Upper lobe of left lung (tissue), 6 donors: ENCODE measurements around the gene CES2. TPM values are rescaled to one million over a fixed set of nuclear protein-coding genes. Genes with fewer than 3 reads are reported as not detected.

ENCODE experiments used
- ATAC-seq, 2 donors: fragments of 200-7000 bp; cut with Tn5 transposase; one replicate each; pipeline ENCODE4 v1.9.1; 2022; ENCODE audit warnings: mild to moderate bottlenecking in 2 of 2, moderate library complexity in 2 of 2; ENCODE audit not compliant: low FRiP score in 2 of 2
- DNase-seq, 2 donors: peaks; one replicate each; pipeline ENCODE4 v3.0.0-alpha.2; 2019 to 2020
- H3K27ac ChIP-seq, 4 donors: fragments of 200-600 bp; sonication (generic); one replicate each; pipeline ENCODE4 v1.5.1; 2016 to 2019
- H3K27me3 ChIP-seq, 4 donors: fragments of 200-600 bp; sonication (generic); one replicate each; pipeline ENCODE4 v1.5.1; 2017 to 2019
- H3K36me3 ChIP-seq, 4 donors: fragments of 200-600 bp; sonication (generic); one replicate each; pipeline ENCODE4 v1.5.1; 2016 to 2019
- H3K4me1 ChIP-seq, 4 donors: fragments of 200-600 bp; sonication (generic); one replicate each; pipeline ENCODE4 v1.5.1; 2018 to 2019
- H3K4me3 ChIP-seq, 4 donors: fragments of 200-600 bp; sonication (generic); one replicate each; pipeline ENCODE4 v1.5.1; 2017 to 2019; ENCODE audit warnings: mild to moderate bottlenecking in 2 of 4, moderate library complexity in 1 of 4
- H3K9me3 ChIP-seq, 4 donors: fragments of 200-600 bp; sonication (generic); one replicate each; pipeline ENCODE4 v1.5.1; 2018 to 2019
- EP300 ChIP-seq, 4 donors: sonication (generic); formaldehyde crosslinking; IDR thresholded peaks; one replicate each; pipeline ENCODE4 v1.5.1; 2017; ENCODE audit warnings: antibody characterized with exemption in 4 of 4, control low read depth in 2 of 4
- POLR2A ChIP-seq, 4 donors: fragments of 450-650 bp; IDR thresholded peaks; one replicate each; pipeline ENCODE4 v1.5.1; 2016 to 2017; ENCODE audit warnings: antibody characterized with exemption in 4 of 4, mild to moderate bottlenecking in 2 of 4
- POLR2AphosphoS5 ChIP-seq, 2 donors: sonication (generic); formaldehyde crosslinking; IDR thresholded peaks; one replicate each; pipeline ENCODE4 v1.5.1; 2017; ENCODE audit warnings: antibody characterized with exemption in 2 of 2
- WGBS, 2 donors: methylation state at CpG; one replicate each; pipeline ENCODE4 v1.1.5; 2017 to 2018; 5-methylcytosine and 5-hydroxymethylcytosine counted together
- total RNA-seq, 6 donors: library from RNA; depleted of rRNA in 4 of 6; stranded (reverse); fragments of >200 nt in 4 of 6; gene quantifications; one replicate each; pipeline versions ENCODE4 v1.1.0 to v1.2.1, GENCODE V29; 2016 to 2021
- TF ChIP-seq, protein P1 (sequence below), 6 experiments: fragments of 450-650 bp in 4 of 6; fragments of 200-600 bp in 2 of 6; sonication (generic) in 2 of 6; IDR thresholded peaks; one replicate each; pipeline ENCODE4 v1.5.1; 2016 to 2019; ENCODE audit warnings: antibody characterized with exemption in 6 of 6
- donor health status: DM: no; HTN: no; CAD: no; lungs with moderate emphysema.
- donor health status: DM: no; HTN: yes; CAD: no; lungs with severe emphysema.

The CES2 gene
- total RNA-seq, 6 donors from 2014 or later: 32.2 to 76.1 (median 46.5) TPM

DNA sequence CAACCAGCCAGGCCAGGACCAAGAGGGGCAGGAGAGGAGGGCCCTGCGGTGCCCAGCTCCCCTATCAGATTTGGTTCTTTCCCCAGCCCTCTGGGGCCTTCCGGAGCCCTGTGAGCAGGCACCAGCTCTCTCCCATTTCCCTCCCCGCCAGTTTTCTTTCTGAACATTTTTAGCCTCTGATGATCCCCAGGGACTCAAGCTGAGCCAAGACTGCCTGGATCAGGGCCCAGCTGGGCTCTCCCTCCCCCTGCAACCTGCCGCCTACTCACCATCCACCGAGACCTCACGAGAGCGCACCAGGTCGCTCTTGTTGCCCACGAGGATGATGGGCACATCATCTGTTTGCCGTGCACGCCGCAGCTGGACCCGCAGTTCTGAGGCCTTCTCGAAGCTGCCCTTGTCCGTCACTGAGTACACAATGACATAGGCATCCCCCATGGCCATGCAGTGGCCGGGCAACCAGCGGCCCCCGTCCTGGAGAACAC is 12.0 kb upstream of the CES2 start:
- H3K9me3 ChIP-seq: no peaks in the 10 kb centered on the region
- peak in 1 of 2 donors; percentile 12 for TF ChIP-seq POLR2AphosphoS5 (IDR thresholded peaks at IDR 0.05)
- TF ChIP-seq, protein P1, sequence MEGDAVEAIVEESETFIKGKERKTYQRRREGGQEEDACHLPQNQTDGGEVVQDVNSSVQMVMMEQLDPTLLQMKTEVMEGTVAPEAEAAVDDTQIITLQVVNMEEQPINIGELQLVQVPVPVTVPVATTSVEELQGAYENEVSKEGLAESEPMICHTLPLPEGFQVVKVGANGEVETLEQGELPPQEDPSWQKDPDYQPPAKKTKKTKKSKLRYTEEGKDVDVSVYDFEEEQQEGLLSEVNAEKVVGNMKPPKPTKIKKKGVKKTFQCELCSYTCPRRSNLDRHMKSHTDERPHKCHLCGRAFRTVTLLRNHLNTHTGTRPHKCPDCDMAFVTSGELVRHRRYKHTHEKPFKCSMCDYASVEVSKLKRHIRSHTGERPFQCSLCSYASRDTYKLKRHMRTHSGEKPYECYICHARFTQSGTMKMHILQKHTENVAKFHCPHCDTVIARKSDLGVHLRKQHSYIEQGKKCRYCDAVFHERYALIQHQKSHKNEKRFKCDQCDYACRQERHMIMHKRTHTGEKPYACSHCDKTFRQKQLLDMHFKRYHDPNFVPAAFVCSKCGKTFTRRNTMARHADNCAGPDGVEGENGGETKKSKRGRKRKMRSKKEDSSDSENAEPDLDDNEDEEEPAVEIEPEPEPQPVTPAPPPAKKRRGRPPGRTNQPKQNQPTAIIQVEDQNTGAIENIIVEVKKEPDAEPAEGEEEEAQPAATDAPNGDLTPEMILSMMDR (IDR thresholded peaks at IDR 0.05): no peak
- ATAC-seq: no peak
- peaks cover 0 to 16% (median 10%) of the 10 kb centered on the region in 4 donors for H3K27me3 ChIP-seq
- peaks cover 36 to 52% (median 41%) of the 10 kb centered on the region in 4 donors for H3K4me1 ChIP-seq
- peak in 1 of 2 donors; percentile 73 for DNase-seq
- peak overlapping the region in 3 of 4 donors; percentile 60 to 84 (median 80) for H3K27ac ChIP-seq
- 66 to 68% methylated on average over 9 to 17 of the region's 18 CpGs for WGBS, 2 donors
- peaks cover 0 to 8% (median 4%) of the 10 kb centered on the region in 4 donors for H3K36me3 ChIP-seq
- H3K4me3 ChIP-seq: peak overlapping the region in 3 of 4 donors; percentile 47 to 68 (median 61)

DNA sequence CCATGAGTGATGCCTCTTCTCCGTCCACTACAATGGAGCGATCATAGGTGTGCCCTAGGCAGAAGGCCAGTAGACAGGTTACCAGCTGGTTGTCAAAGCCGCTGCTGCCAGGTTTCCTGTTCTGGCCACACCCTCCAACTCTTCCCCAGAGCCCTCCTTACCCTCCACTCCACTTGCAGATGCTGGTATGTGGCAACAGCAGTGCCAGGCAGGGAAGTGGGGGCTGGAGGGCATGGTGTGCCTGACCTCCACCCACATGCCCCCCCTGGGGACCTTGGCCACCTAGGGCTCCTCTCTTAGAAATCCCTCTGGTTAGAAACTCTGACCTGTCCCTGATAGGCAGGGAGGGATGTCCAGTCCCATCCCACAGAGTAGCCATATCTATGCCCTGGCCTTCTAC is 11.4 kb upstream of the CES2 start:
- ATAC-seq (no peak), DNase-seq (peak in 1 of 2 donors; percentile 75)
- Histone ChIP-seq H3K4me1 (peaks cover 40 to 55% (median 42%) of the 10 kb centered on the region in 4 donors), H3K27ac (peak overlapping the region; percentile 11 to 84 (median 70)), H3K9me3 (no peaks in the 10 kb centered on the region), H3K4me3 (peak overlapping the region in 3 of 4 donors; percentile 47 to 68 (median 61)), H3K36me3 (peaks cover 0 to 8% (median 4%) of the 10 kb centered on the region in 4 donors), H3K27me3 (peaks cover 0 to 16% (median 10%) of the 10 kb centered on the region in 4 donors)
- TF ChIP-seq, protein P1 (IDR thresholded peaks at IDR 0.05): no peak
- TF ChIP-seq EP300 (IDR thresholded peaks at IDR 0.05) (no peak), POLR2AphosphoS5 (IDR thresholded peaks at IDR 0.05) (no peak), POLR2A (IDR thresholded peaks at IDR 0.05) (no peak)
- 32 to 49% methylated on average over 2 to 3 of the region's 3 CpGs for WGBS, 2 donors

DNA sequence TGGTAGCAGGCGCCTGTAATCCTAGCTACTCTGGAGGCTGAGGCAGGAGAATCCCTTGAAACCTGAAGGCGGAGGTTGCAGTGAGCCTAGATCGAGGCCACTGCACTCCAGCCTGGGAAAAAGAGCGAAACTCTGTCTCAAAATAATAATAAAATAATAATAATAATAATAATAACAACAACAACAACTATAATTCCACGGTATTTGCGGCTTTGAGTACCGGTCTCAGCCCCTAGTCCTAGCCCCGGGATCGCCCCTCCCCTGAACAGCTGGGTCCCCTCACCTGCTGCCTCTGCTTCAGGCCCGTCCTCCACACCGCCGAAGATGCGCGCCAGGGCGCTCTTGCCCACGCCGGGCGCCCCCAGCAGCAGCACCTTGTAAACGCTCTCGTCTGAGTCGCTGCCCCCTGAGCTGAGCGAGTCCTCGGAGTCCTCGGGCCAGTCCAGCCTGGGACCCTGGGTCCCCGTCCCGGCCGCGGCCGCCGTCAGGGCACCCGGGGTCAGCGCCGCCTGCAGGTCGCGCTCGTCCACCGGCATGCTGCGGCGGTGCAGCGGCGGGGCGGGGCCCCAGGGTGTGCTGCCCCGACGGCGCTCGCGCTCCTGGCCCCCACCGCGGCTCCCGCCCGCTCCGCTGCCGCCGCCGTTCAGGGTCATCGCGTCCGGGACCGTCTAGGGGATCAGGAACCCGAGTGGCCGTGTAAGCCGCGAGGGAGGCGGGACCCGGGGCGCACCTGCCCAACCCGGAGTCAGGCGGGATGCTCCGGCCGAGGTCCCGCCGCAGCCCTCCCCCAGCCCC is 10.6 kb upstream of the CES2 start:
- DNase-seq (peak; percentile 60 to 93), ATAC-seq (peak in 1 of 2 donors; percentile 75)
- Histone ChIP-seq H3K4me1 (peaks cover 40 to 55% (median 42%) of the 10 kb centered on the region in 4 donors), H3K27me3 (peaks cover 0 to 16% (median 10%) of the 10 kb centered on the region in 4 donors), H3K9me3 (no peaks in the 10 kb centered on the region), H3K36me3 (peaks cover 0 to 8% (median 4%) of the 10 kb centered on the region in 4 donors), H3K4me3 (peak overlapping the region; percentile 4 to 68 (median 54)), H3K27ac (peak overlapping the region; percentile 71 to 84 (median 78))
- 24 to 32% methylated on average over 15 to 19 of the region's 72 CpGs for WGBS, 2 donors
- TF ChIP-seq, protein P1 (IDR thresholded peaks at IDR 0.05): peak; percentile 45 to 82 (median 67)
- no peak for TF ChIP-seq EP300 (IDR thresholded peaks at IDR 0.05)

DNA sequence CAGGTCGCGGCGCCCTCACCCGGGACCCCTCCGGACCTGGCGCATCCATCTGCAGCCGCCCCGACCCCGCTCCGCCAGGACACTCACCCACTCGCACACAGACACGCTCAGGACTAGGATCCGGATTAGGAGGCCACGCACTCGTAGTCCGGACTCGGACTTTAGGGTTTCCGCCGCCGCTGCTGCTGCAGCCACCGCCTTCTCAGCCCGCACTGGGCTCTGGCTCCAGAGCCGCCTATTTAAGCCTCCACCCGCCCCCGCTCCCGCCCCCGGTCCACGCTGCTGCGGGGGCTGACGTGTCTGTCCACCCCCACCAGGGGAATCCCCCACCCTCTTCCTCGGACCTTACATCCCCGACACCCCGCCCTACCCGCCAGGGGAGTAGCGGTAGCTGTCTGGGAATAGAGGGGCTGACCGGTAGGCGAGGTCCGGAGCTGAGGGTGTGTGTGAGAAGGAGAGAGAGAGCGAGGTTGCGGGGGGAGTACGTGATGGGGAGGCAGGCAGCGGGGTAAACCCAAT is 9.9 kb upstream of the CES2 start, which contains the start of gene RRAD:
RRAD (minus strand) TSS at position 214 of the 519 bp plus-strand sequence. CDS start 356 bp downstream, outside the sequence.
- TF ChIP-seq POLR2AphosphoS5 (IDR thresholded peaks at IDR 0.05) (peak in 1 of 2 donors; percentile 62), POLR2A (IDR thresholded peaks at IDR 0.05) (peak in 2 of 4 donors; percentile 49 to 54), EP300 (IDR thresholded peaks at IDR 0.05) (no peak)
- TF ChIP-seq, protein P1 (IDR thresholded peaks at IDR 0.05): no peak
- H3K27me3 ChIP-seq: peaks cover 0 to 16% (median 10%) of the 10 kb centered on the region in 4 donors

More for the DNA sequence above, 9.9 kb upstream of the CES2 start, which contains the start of gene RRAD:
- Histone ChIP-seq H3K4me3 (peak within 1 kb of the TSS; percentile 4 to 68 (median 54)), H3K9me3 (no peaks in the 10 kb centered on the region), H3K27ac (peak within 1 kb of the TSS; percentile 71 to 84 (median 78)), H3K4me1 (peaks cover 40 to 55% (median 42%) of the 10 kb centered on the region in 4 donors), H3K36me3 (peaks cover 0 to 8% (median 4%) of the 10 kb centered on the region in 4 donors)
- ATAC-seq (peak; percentile 1 to 67), DNase-seq (peak; percentile 58 to 90)
- WGBS, 2 donors: 9 to 11% methylated on average over 11 to 33 of the region's 42 CpGs
